Head of caudate nucleus (tissue), 42 donors: ENCODE data around the gene NTM.

ENCODE experiments used
- DNase-seq, 42 donors: peaks; one replicate each; pipeline versions ENCODE4 v3.0.0 to v3.0.0-alpha.2; 2020 to 2021; ENCODE audit warnings: mixed read lengths in 7 of 42
- intact Hi-C: fragments of 100-400 bp; cut with DNase I; formaldehyde crosslinking; loops from one replicate; pipeline ENCODE4 v1.15.0; 2022

The NTM gene

DNA sequence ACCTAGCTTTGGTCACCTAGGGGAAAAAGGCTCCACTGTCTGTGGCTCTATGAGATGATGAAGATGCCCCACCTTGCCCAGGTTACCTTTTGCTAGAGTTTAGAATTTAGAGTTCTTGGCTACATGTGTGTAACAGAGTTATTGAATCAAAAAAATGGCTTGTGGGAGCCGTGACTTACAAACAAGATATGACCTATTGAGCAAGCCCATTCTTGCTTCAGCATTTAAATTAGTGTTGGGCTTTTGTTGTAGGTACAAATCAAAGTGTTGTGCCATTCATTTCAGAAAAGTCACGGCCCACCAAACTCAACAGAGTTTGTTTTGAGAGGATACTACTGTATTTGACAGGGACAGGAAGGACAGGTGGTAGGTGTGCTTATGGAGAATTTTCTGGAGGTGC is 768.8 kb downstream of the NTM start:
- intact Hi-C loops: no loop called here
- no peak for DNase-seq

DNA sequence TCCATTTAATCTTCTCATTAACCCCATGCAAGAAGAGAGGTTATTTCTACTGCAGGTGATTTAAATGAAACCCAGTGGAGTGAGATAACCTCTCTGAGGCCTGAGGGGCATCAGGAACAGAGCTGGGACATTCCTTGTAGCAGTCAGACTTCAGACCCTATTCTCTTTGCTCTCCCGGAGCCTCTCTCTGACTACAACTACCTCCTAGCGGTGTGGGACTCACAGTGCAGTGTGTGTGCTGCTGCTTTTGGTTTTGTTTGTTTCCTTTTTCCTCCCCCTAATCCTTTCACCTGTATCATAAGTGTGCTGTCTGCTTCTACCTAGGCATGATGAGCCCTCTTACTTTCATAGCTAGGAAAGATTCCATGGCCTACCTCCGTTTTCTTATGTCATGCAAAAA is 769.6 kb downstream of the NTM start:
- intact Hi-C loops: no loop called here
- DNase-seq: no peak

- intact Hi-C loops: no loop called here
These were observed 771.7 kb downstream of the NTM start for GRCh38 chr11:132142121-132142520.

GRCh38 chr11:132142554-132142953 is 772.1 kb downstream of the NTM start:
- DNase-seq: peak in 11 of 42 donors; percentile 18 to 59 (median 32)

More at GRCh38 chr11:132142121-132142520, 771.7 kb downstream of the NTM start:
- no peak for DNase-seq

GRCh38 chr11:132147464-132147863 is 777.0 kb downstream of the NTM start:
- no peak for DNase-seq
- intact Hi-C loops: no loop called here

More at GRCh38 chr11:132142554-132142953, 772.1 kb downstream of the NTM start:
- intact Hi-C loops: no loop called here

GRCh38 chr11:132154781-132155180 is 784.4 kb downstream of the NTM start:
- intact Hi-C loops: no loop called here
- DNase-seq: no peak

GRCh38 chr11:132158091-132158490 is 787.7 kb downstream of the NTM start:
- intact Hi-C loops: no loop called here

GRCh38 chr11:132158696-132159095 is 788.3 kb downstream of the NTM start:
- DNase-seq: no peak
- intact Hi-C loops: no loop called here

More at GRCh38 chr11:132158091-132158490, 787.7 kb downstream of the NTM start:
- DNase-seq: peak in 8 of 42 donors; percentile 8 to 47 (median 19)

- intact Hi-C loops: no loop called here
- no peak for DNase-seq
These were observed 791.1 kb downstream of the NTM start for GRCh38 chr11:132161403-132162078.

- intact Hi-C loops: no loop called here
- DNase-seq: no peak
These were observed 798.0 kb downstream of the NTM start for GRCh38 chr11:132168344-132168981.

GRCh38 chr11:132171031-132171430 is 800.6 kb downstream of the NTM start:
- intact Hi-C loops: no loop called here
- no peak for DNase-seq

GRCh38 chr11:132174362-132175255 is 804.2 kb downstream of the NTM start:
- intact Hi-C loops: no loop called here
- DNase-seq: no peak

- no peak for DNase-seq
- intact Hi-C loops: no loop called here
These were observed 806.7 kb downstream of the NTM start for GRCh38 chr11:132177106-132177505.

GRCh38 chr11:132184079-132184478 is 813.7 kb downstream of the NTM start:
- DNase-seq: no peak
- intact Hi-C loops: no loop called here

GRCh38 chr11:132185726-132186592 is 815.5 kb downstream of the NTM start:
- intact Hi-C loops: no loop called here
- peak in 4 of 42 donors; percentile 4 to 27 (median 10) for DNase-seq

GRCh38 chr11:132186699-132187098 is 816.3 kb downstream of the NTM start:
- DNase-seq: no peak
- intact Hi-C loops: no loop called here

DNA sequence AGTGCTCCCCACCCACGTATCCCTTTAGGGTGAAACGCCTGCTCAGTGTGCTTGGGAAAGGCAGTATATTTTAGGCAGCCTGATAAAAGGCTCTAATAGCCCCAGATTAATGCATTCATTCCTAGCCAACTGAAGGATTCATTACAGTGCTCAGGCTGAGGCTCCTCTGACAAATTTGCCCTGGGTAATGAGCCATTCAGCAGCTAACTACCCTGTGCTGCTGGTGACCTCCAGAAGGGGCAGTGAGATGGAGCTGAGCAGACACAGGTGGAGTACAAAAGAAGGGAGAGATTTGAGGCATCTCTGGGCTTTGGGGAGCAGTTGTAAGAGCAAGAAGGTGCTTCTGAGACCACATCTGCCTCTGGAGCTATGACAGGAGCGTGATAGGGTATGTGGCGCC is 817.0 kb downstream of the NTM start:
- peak in 5 of 42 donors; percentile 16 to 45 (median 25) for DNase-seq
- intact Hi-C loops: no loop called here

- intact Hi-C loops: no loop called here
- no peak for DNase-seq
These were observed 817.4 kb downstream of the NTM start for GRCh38 chr11:132187814-132188213.

GRCh38 chr11:132196928-132197327 is 826.5 kb downstream of the NTM start:
- intact Hi-C loops: no loop called here
- no peak for DNase-seq
